WTC11 (cell line): ENCODE data around the gene PCGF5. TPM values are rescaled to one million over a fixed set of nuclear protein-coding genes. Genes with fewer than 3 reads are reported as not detected.

Experiments
- ATAC-seq: fragments of 200-7000 bp; cut with Tn5 transposase; 2 replicates; pipeline ENCODE4 v1.10.0; 2021; ENCODE audit warnings: mild to moderate bottlenecking, moderate library complexity
- CTCF ChIA-PET: fragments of 300-600 bp; sonication (Branson Sonifier 250); formaldehyde crosslinking; loops from one replicate; lab custom pipeline; 2021; ENCODE audit warnings: antibody characterized with exemption; lab: Charles Lee
- POLR2A ChIA-PET: fragments of 350-600 bp; sonication (Branson Sonifier 250); formaldehyde crosslinking; loops from one replicate; lab custom pipeline; 2021; ENCODE audit warnings: antibody characterized with exemption; lab: Charles Lee
- DNase-seq: peaks from one replicate; pipeline ENCODE4 v3.0.0; 2021; ENCODE audit warnings: low spot score
- H3K27ac Mint-ChIP-seq: 2 replicates; pipeline ENCODE4 v1.8.0; 2021; ENCODE audit warnings: mixed read lengths
- H3K27me3 Mint-ChIP-seq: 2 replicates; pipeline ENCODE4 v1.8.0; 2021; ENCODE audit warnings: low read depth, mild to moderate bottlenecking, moderate library complexity, mixed read lengths
- H3K36me3 Mint-ChIP-seq: 2 replicates; pipeline ENCODE4 v1.8.0; 2021; ENCODE audit warnings: mixed read lengths
- H3K4me1 Mint-ChIP-seq: 2 replicates; pipeline ENCODE4 v1.8.0; 2022; ENCODE audit warnings: mixed read lengths
- H3K4me3 Mint-ChIP-seq: 2 replicates; pipeline ENCODE4 v1.8.0; 2021; ENCODE audit warnings: mild to moderate bottlenecking, moderate library complexity, mixed read lengths
- H3K9me3 Mint-ChIP-seq: 2 replicates; pipeline ENCODE4 v1.8.0; 2021; ENCODE audit warnings: mixed read lengths
- ATF1 ChIP-seq: sonication (generic); formaldehyde crosslinking; IDR thresholded peaks from 2 replicates; pipeline ENCODE4 v1.8.1; 2023; ENCODE audit warnings: mild to moderate bottlenecking, moderate library complexity, missing genetic modification reagents
- E2F5 ChIP-seq: sonication (generic); formaldehyde crosslinking; IDR thresholded peaks from 2 replicates; pipeline ENCODE4 v1.8.1; 2022; ENCODE audit warnings: mild to moderate bottlenecking, moderate library complexity, missing genetic modification reagents
- EMX1 ChIP-seq: fragments of 250-450 bp; sonication (Bioruptor Pico); IDR thresholded peaks from 2 replicates; pipeline ENCODE4 v1.8.0; 2021; ENCODE audit warnings: mild to moderate bottlenecking
- ESRRA ChIP-seq: sonication (generic); formaldehyde crosslinking; IDR thresholded peaks from 2 replicates; pipeline ENCODE4 v1.8.1; 2022; ENCODE audit warnings: mild to moderate bottlenecking, missing genetic modification reagents, borderline replicate concordance
- GTF2I ChIP-seq: fragments of 250-450 bp; sonication (Bioruptor Pico); conservative IDR thresholded peaks from 2 replicates; pipeline ENCODE4 v1.4.0; 2021; ENCODE audit warnings: mild to moderate bottlenecking
- JUN ChIP-seq: sonication (generic); formaldehyde crosslinking; IDR thresholded peaks from 2 replicates; pipeline ENCODE4 v1.8.0; 2023; ENCODE audit warnings: mild to moderate bottlenecking, missing genetic modification reagents
- MXD4 ChIP-seq: fragments of 250-450 bp; sonication (Bioruptor Pico); IDR thresholded peaks from 2 replicates; pipeline ENCODE4 v1.8.0; 2021; ENCODE audit warnings: mild to moderate bottlenecking, moderate library complexity, borderline replicate concordance
- NR3C1 ChIP-seq: sonication (generic); formaldehyde crosslinking; conservative IDR thresholded peaks from 2 replicates; pipeline ENCODE4 v1.8.1; 2023; ENCODE audit warnings: low read depth, mild to moderate bottlenecking, missing genetic modification reagents
- OVOL2 ChIP-seq: fragments of 250-450 bp; sonication (Bioruptor Pico); IDR thresholded peaks from 2 replicates; pipeline ENCODE4 v1.9.0; 2021; ENCODE audit warnings: mild to moderate bottlenecking, borderline replicate concordance
- PRRX2 ChIP-seq: fragments of 250-450 bp; sonication (Bioruptor Pico); IDR thresholded peaks from 2 replicates; pipeline ENCODE4 v1.8.0; 2021; ENCODE audit warnings: mild to moderate bottlenecking
- USF1 ChIP-seq: sonication (generic); formaldehyde crosslinking; IDR thresholded peaks from 2 replicates; pipeline ENCODE4 v1.8.0; 2022; ENCODE audit warnings: mild to moderate bottlenecking, missing genetic modification reagents
- ZNF671 ChIP-seq: fragments of 250-450 bp; sonication (Bioruptor Pico); IDR thresholded peaks from 2 replicates; pipeline ENCODE4 v1.8.0; 2021; ENCODE audit warnings: mild to moderate bottlenecking
- total RNA-seq: library from RNA; stranded (reverse); gene quantifications from 3 replicates; pipeline ENCODE4 v1.2.3, GENCODE V29; 2021
- TF ChIP-seq, protein P1 (sequence below): sonication (generic); formaldehyde crosslinking; IDR thresholded peaks from 2 replicates; pipeline ENCODE4 v1.8.1; 2023; ENCODE audit warnings: mild to moderate bottlenecking, missing genetic modification reagents, borderline replicate concordance
- TF ChIP-seq, protein P2 (sequence below): sonication (generic); formaldehyde crosslinking; IDR thresholded peaks from 2 replicates; pipeline ENCODE4 v1.8.1; 2023; ENCODE audit warnings: mild to moderate bottlenecking, missing genetic modification reagents, moderate library complexity
- TF ChIP-seq, protein P3 (sequence below): fragments of 250-450 bp; sonication (Bioruptor Pico); IDR thresholded peaks from 2 replicates; pipeline ENCODE4 v2.1.2; 2022; ENCODE audit warnings: mild to moderate bottlenecking, moderate library complexity
- TF ChIP-seq, protein P4 (sequence below): sonication (generic); formaldehyde crosslinking; IDR thresholded peaks from 2 replicates; pipeline ENCODE4 v1.8.1; 2022; ENCODE audit warnings: low read depth, missing genetic modification reagents, borderline replicate concordance
- TF ChIP-seq, protein P5 (sequence below): sonication (generic); formaldehyde crosslinking; IDR thresholded peaks from 2 replicates; pipeline ENCODE4 v1.8.1; 2023; ENCODE audit warnings: mild to moderate bottlenecking, missing genetic modification reagents
- TF ChIP-seq, protein P6 (sequence below): sonication (generic); formaldehyde crosslinking; conservative IDR thresholded peaks from 2 replicates; pipeline ENCODE4 v1.8.1; 2023; ENCODE audit warnings: mild to moderate bottlenecking, low read depth, missing genetic modification reagents, moderate library complexity
- TF ChIP-seq, protein P7 (sequence below): sonication (generic); formaldehyde crosslinking; IDR thresholded peaks from 2 replicates; pipeline ENCODE4 v1.8.1; 2023; ENCODE audit warnings: mild to moderate bottlenecking, missing genetic modification reagents

PCGF5 gene
- total RNA-seq, 1 experiment from 2014 or later, result 5.2 TPM

GRCh38 chr10:91185239-91185875 lies 35.1 kb upstream of the PCGF5 start (continued):
- TF ChIP-seq, protein P1, sequence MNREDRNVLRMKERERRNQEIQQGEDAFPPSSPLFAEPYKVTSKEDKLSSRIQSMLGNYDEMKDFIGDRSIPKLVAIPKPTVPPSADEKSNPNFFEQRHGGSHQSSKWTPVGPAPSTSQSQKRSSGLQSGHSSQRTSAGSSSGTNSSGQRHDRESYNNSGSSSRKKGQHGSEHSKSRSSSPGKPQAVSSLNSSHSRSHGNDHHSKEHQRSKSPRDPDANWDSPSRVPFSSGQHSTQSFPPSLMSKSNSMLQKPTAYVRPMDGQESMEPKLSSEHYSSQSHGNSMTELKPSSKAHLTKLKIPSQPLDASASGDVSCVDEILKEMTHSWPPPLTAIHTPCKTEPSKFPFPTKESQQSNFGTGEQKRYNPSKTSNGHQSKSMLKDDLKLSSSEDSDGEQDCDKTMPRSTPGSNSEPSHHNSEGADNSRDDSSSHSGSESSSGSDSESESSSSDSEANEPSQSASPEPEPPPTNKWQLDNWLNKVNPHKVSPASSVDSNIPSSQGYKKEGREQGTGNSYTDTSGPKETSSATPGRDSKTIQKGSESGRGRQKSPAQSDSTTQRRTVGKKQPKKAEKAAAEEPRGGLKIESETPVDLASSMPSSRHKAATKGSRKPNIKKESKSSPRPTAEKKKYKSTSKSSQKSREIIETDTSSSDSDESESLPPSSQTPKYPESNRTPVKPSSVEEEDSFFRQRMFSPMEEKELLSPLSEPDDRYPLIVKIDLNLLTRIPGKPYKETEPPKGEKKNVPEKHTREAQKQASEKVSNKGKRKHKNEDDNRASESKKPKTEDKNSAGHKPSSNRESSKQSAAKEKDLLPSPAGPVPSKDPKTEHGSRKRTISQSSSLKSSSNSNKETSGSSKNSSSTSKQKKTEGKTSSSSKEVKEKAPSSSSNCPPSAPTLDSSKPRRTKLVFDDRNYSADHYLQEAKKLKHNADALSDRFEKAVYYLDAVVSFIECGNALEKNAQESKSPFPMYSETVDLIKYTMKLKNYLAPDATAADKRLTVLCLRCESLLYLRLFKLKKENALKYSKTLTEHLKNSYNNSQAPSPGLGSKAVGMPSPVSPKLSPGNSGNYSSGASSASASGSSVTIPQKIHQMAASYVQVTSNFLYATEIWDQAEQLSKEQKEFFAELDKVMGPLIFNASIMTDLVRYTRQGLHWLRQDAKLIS, result no peak
- TF ChIP-seq ATF1 (CRISPR knock-in tag), result no peak
- no peak for TF ChIP-seq GTF2I (CRISPR knock-in tag)
- TF ChIP-seq E2F5, result no peak
- TF ChIP-seq, protein P2, sequence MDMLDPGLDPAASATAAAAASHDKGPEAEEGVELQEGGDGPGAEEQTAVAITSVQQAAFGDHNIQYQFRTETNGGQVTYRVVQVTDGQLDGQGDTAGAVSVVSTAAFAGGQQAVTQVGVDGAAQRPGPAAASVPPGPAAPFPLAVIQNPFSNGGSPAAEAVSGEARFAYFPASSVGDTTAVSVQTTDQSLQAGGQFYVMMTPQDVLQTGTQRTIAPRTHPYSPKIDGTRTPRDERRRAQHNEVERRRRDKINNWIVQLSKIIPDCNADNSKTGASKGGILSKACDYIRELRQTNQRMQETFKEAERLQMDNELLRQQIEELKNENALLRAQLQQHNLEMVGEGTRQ (CRISPR knock-in tag), result no peak
- TF ChIP-seq, protein P3, sequence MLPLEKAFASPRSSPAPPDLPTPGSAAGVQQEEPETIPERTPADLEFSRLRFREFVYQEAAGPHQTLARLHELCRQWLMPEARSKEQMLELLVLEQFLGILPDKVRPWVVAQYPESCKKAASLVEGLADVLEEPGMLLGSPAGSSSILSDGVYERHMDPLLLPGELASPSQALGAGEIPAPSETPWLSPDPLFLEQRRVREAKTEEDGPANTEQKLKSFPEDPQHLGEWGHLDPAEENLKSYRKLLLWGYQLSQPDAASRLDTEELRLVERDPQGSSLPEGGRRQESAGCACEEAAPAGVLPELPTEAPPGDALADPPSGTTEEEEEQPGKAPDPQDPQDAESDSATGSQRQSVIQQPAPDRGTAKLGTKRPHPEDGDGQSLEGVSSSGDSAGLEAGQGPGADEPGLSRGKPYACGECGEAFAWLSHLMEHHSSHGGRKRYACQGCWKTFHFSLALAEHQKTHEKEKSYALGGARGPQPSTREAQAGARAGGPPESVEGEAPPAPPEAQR (CRISPR knock-in tag), result no peak
- TF ChIP-seq NR3C1 (CRISPR knock-in tag), result no peak
- TF ChIP-seq PRRX2, result no peak
- no peak for TF ChIP-seq JUN
- TF ChIP-seq, protein P4, sequence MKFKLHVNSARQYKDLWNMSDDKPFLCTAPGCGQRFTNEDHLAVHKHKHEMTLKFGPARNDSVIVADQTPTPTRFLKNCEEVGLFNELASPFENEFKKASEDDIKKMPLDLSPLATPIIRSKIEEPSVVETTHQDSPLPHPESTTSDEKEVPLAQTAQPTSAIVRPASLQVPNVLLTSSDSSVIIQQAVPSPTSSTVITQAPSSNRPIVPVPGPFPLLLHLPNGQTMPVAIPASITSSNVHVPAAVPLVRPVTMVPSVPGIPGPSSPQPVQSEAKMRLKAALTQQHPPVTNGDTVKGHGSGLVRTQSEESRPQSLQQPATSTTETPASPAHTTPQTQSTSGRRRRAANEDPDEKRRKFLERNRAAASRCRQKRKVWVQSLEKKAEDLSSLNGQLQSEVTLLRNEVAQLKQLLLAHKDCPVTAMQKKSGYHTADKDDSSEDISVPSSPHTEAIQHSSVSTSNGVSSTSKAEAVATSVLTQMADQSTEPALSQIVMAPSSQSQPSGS, result no peak

GRCh38 chr10:91187156-91187555 lies 33.3 kb upstream of the PCGF5 start:
- no peaks in the 10 kb centered on the region for H3K9me3 Mint-ChIP-seq
- H3K27me3 Mint-ChIP-seq, result peaks cover 22% of the 10 kb centered on the region
- H3K36me3 Mint-ChIP-seq, result no peaks in the 10 kb centered on the region
- DNase-seq (no peak), ATAC-seq (no peak)
- no peak overlapping the region for H3K4me3 Mint-ChIP-seq
- no peaks in the 10 kb centered on the region for H3K4me1 Mint-ChIP-seq
- CTCF ChIA-PET, result no interaction called here
- POLR2A ChIA-PET, result no interaction called here
- no peak overlapping the region for H3K27ac Mint-ChIP-seq
- TF ChIP-seq MXD4 (CRISPR knock-in tag) (no peak), ESRRA (no peak), USF1 (CRISPR knock-in tag) (no peak), OVOL2 (CRISPR knock-in tag) (no peak), ZNF671 (CRISPR knock-in tag) (no peak), EMX1 (CRISPR knock-in tag) (no peak)
- TF ChIP-seq, protein P5, sequence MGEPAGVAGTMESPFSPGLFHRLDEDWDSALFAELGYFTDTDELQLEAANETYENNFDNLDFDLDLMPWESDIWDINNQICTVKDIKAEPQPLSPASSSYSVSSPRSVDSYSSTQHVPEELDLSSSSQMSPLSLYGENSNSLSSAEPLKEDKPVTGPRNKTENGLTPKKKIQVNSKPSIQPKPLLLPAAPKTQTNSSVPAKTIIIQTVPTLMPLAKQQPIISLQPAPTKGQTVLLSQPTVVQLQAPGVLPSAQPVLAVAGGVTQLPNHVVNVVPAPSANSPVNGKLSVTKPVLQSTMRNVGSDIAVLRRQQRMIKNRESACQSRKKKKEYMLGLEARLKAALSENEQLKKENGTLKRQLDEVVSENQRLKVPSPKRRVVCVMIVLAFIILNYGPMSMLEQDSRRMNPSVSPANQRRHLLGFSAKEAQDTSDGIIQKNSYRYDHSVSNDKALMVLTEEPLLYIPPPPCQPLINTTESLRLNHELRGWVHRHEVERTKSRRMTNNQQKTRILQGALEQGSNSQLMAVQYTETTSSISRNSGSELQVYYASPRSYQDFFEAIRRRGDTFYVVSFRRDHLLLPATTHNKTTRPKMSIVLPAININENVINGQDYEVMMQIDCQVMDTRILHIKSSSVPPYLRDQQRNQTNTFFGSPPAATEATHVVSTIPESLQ (CRISPR knock-in tag), result no peak
- TF ChIP-seq, protein P6, sequence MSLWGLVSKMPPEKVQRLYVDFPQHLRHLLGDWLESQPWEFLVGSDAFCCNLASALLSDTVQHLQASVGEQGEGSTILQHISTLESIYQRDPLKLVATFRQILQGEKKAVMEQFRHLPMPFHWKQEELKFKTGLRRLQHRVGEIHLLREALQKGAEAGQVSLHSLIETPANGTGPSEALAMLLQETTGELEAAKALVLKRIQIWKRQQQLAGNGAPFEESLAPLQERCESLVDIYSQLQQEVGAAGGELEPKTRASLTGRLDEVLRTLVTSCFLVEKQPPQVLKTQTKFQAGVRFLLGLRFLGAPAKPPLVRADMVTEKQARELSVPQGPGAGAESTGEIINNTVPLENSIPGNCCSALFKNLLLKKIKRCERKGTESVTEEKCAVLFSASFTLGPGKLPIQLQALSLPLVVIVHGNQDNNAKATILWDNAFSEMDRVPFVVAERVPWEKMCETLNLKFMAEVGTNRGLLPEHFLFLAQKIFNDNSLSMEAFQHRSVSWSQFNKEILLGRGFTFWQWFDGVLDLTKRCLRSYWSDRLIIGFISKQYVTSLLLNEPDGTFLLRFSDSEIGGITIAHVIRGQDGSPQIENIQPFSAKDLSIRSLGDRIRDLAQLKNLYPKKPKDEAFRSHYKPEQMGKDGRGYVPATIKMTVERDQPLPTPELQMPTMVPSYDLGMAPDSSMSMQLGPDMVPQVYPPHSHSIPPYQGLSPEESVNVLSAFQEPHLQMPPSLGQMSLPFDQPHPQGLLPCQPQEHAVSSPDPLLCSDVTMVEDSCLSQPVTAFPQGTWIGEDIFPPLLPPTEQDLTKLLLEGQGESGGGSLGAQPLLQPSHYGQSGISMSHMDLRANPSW (CRISPR knock-in tag), result no peak
- TF ChIP-seq, protein P4, result no peak
- TF ChIP-seq, protein P7, sequence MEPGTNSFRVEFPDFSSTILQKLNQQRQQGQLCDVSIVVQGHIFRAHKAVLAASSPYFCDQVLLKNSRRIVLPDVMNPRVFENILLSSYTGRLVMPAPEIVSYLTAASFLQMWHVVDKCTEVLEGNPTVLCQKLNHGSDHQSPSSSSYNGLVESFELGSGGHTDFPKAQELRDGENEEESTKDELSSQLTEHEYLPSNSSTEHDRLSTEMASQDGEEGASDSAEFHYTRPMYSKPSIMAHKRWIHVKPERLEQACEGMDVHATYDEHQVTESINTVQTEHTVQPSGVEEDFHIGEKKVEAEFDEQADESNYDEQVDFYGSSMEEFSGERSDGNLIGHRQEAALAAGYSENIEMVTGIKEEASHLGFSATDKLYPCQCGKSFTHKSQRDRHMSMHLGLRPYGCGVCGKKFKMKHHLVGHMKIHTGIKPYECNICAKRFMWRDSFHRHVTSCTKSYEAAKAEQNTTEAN (CRISPR knock-in tag), result no peak
